HPDE6-E6E7 (cell line): ENCODE data around the gene PDCD2L.
A peak's percentile ranks its signal among the peaks of the same experiment; 100 is the strongest.
"Not testable (repeated sequence)": the region's sequence is repeated elsewhere in the genome, so short reads cannot be mapped to it uniquely, and the experiment has no call there.

Experiments used
- DNase-seq: peaks from one replicate; pipeline ENCODE4 v3.0.0; 2011; ENCODE audit warnings: missing footprints; ENCODE audit errors: extremely low spot score

Gene PDCD2L

DNA sequence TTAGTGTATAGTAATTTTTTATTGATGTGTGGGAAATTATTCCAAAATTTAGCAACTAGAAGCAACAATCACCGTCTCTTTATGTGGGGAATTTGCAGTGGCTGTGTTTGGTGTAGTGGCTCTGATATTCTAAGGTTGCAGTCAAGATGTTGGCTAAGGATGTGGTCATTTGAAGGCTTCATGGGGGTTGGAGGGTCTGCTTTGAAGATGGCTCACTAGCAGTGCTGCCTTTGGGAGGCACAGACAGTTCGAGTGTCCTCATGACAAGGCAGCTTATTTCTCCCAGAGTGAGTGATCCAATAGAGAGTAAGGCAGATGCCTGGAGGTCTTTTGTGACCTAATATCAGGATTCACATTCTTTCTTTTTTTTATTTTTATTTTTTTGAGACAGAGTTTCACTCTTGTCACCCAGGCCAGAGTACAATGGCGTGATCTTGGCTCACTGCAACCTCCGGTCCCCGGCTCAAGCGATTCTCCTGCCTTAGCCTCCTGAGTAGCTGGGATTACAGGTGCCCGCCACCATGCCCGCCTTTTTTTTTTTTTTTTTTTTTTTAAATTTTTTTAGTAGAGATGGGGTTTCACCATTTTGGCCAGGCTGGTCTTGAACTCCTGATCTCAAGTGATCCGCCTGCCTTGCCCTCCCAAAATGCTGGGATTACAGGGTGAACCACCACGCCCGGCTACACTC, 30.5 kb upstream of the PDCD2L start:
- DNase-seq, result no peak

DNA sequence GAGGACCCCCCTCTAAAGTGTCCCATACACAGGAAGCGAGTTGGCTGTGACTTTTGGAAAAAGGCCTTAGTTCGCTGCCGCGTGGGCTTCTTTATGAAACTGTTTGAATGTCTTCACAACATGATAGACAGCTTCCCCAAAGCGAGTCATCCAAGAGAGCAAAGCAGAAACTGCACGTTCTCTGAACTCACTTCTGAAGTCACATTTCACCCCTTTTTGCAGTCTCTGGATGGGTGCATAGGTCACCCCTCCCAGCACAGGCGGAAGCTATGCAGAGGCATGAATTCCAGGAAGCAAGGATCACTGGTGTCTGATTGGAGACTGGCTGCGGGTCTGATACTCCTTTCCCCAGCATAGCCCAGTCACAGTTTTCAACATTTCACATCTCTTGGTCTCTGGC, 28.6 kb upstream of the PDCD2L start:
- no peak for DNase-seq

- no peak for DNase-seq
These were observed 23.5 kb upstream of the PDCD2L start for GRCh38 chr19:34380639-34381241.

DNA sequence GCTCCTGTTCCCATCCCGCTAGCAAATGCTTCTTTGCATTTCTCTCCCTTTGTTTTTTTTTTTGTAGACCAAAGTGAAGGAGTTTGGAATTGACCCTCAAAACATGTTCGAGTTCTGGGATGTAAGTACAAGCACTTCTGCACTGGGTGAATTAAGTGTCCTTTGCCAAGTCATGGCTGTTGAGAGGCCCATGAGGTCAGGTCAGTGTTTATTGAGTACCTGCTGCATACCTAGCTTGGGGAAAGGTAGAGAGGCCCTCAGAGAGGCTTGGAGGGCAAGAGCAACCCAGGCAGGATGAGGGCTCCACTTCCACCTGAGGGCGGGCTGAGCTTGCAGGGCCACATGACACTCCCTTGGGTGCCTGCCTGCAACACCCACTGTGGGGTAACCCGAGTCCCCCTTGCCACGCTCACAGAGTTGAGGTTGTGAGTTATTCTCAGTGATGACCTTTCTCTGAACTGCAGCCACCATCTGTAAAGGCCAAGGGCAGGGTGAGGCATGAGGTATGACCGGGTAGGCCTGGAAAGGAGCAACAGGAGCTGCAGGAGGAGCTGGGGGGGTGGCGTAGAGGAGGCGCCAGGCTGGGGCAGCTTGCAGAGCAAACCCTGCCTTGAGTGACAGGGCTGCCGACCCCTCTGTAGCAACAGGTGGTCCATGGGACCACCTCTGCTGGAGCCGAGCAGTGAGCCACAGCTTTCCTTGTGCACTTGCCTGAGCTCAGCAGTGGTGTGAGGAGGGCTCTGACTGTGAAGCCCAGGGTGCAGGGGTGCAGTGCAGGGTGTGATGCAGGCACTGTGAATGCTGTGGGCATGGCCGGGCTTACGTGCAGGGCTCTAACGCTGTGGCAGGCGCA, 22.6 kb upstream of the PDCD2L start:
- DNase-seq, result no peak

- DNase-seq, result no peak
These were observed 21.7 kb upstream of the PDCD2L start for GRCh38 chr19:34382471-34382870.

DNA sequence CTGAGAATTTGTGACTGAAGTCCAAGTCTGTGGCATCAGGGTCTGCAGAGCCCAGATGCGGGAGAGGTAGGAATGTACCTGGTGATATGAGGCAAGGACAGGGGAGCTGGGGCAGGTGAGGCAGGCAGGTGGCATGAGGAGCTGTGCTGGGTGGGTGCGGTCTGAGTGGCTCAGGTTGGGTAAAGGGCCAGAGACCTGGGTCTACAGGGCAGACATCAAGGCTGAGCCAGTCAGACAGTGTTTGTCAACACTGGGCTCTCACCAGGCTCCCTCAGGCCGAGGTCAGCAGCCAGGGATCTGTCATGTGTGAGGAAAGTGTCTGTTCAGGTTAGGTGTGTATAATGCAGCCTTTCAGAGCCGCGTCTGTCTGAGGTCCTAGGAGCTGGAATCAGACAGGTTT, 20.6 kb upstream of the PDCD2L start:
- no peak for DNase-seq

GRCh38 chr19:34386645-34387445, 17.4 kb upstream of the PDCD2L start:
- DNase-seq, result no peak

DNA sequence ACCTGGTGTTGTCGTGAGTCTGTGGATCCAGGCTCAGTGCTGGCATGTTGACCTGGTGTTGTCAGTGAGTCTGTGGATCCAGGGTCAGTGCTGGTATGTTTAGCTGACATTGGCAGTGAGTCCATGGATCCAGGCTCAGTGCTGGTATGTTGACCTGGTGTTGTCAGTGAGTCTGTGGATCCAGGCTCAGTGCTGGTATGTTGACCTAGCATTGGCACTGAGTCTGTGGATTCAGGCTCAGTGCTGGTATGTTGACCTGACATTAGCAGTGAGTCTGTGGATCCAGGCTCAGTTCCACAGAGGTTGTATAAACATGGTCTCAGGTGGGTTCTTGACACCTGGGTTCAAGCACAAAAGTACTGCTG, 16.8 kb upstream of the PDCD2L start:
- DNase-seq, result no peak

- not testable (repeated sequence) for DNase-seq
These were observed 15.5 kb upstream of the PDCD2L start for GRCh38 chr19:34388745-34389144.

GRCh38 chr19:34391813-34392212, 12.4 kb upstream of the PDCD2L start:
- peak; percentile 45 for DNase-seq

- no peak for DNase-seq
These were observed 11.2 kb upstream of the PDCD2L start for GRCh38 chr19:34393031-34393430.

DNA sequence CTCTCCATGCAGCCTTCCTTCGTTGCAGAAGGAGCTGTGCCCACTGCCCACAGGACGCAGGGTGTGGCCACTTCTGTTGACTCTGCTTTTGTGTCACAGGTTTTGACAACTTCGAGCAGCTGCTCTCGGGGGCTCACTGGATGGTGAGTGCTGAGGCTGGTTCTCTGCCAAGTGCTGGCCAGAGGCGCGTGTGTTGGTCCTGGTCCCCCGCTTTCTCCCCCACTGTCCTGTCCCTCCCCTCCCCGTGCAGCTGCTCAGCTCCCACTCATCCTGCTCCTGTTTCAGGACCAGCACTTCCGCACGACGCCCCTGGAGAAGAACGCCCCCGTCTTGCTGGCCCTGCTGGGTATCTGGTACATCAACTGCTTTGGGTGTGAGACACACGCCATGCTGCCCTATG, 10.6 kb upstream of the PDCD2L start:
- no peak for DNase-seq

DNA sequence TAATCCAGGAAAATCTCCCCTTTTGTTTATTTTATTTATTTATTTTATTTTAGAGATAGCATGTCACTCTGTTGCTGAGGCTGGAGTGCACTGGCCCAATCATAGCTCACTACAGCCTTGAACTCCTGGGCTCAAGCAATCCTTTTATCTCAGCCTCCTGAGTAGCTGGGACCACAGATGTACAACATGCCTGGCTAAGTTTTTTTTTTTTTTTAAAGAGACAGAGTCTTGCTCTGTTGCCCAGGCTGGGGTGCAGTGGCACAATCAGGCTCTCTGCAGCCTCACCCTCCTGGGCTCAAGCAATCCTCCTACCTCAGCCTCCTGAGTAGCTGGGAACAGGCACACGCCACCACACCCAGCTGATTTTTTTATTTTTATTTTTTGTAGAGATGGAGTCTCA, 6.3 kb upstream of the PDCD2L start:
- no peak for DNase-seq

GRCh38 chr19:34399886-34400285, 4.3 kb upstream of the PDCD2L start:
- DNase-seq, result no peak

- not testable (repeated sequence) for DNase-seq
These were observed 3.4 kb upstream of the PDCD2L start for GRCh38 chr19:34400844-34401243.

GRCh38 chr19:34402074-34402600, 2.1 kb upstream of the PDCD2L start:
- no peak for DNase-seq

DNA sequence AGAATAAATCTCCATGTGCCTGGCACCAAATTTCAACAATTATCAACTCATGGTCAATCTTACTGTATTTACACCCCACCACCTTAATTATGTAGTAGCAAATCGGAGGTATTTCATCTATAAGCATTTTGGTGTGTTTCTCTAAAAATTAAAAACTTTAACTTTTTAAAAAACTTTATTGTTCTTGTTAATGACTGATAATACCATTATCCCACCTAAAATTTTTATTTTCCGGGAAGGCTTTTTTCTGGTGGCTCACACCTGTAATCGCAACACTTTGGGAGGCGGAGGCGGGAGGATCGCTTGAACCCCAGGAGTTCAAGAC, 453 bp upstream of the PDCD2L start:
- DNase-seq, result no peak

DNA sequence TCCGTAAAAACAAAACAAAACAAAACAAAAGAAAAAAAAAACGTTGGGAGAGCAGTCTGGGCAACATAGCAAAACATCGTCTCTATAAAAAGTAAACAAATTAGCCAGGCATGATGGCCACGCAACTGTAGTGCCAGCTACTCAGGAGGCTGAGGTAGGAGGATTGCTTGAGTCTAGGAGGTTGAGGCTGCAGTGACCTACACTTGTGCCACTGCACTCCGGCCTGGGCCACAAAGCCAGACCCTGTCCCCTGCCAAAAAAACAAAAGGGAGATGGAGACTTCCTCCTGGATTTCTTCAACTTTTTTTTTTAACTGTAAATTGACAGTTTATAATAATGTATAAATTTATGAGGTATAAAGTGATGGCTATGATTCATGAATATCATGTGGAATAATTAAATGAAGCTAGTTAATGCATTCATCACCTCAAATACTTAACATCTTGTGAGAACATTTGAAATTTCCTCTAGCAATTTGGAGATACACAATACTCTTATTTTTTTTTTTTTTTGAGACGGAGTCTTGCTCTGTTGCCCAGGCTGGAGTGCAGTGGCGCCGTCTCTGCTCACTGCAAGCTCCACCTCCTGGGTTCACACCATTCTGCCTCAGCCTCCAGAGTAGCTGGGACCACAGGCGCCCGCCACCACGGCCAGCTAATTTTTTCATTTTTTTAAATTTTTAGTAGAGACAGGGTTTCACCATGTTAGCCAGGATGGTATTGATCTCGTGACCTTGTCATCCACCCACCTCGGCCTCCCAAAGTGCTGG, 1.9 kb downstream of the PDCD2L start:
- no peak for DNase-seq

DNA sequence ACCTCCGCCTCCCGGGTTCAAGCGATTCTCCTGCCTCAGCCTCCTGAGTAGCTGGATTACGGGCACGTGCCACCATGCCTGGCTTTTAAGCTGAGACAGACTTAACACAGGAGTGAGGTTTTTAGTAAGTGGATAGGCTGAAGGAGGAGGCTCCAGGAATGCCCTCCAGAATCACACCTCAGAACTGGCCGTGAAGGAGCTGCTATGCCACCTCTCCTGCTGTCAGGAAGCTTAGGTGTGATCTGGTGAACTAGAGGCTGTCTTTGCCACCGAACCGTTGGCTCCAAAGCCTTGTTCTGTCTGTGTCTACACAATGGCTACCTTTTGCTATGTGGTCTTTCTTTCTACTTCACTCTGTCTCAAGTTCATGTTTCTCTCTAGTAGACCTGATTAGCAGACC, 4.2 kb downstream of the PDCD2L start:
- no peak for DNase-seq

- DNase-seq, result no peak
These were observed 5.3 kb downstream of the PDCD2L start for GRCh38 chr19:34409189-34410164.
